AG04450 (cell line): Measurements from ENCODE around the gene PRKCH. TPM values are rescaled to one million over a fixed set of nuclear protein-coding genes. Genes with fewer than 3 reads are reported as not detected.
"Not testable (repeated sequence)": the region's sequence is repeated elsewhere in the genome, so short reads cannot be mapped to it uniquely, and the experiment has no call there.

ENCODE experiments used
- CTCF ChIA-PET: fragments of 300-600, 350-600 bp; formaldehyde crosslinking; extraction: SDS; loops from one replicate; lab custom pipeline; 2022; ENCODE audit warnings: antibody characterized with exemption, inconsistent platforms; lab: Charles Lee
- POLR2A ChIA-PET: fragments of 350-600 bp; formaldehyde crosslinking; extraction: SDS; loops from one replicate; lab custom pipeline; 2021; ENCODE audit warnings: antibody characterized with exemption, inconsistent platforms; lab: Yijun Ruan, JAX
- DNase-seq: peaks from one replicate; pipeline ENCODE4 v3.0.0-alpha.2; 2011; ENCODE audit warnings: low read depth, low spot score
- H3K27ac ChIP-seq: one replicate; pipeline ENCODE4 v1.5.1; 2012; ENCODE audit warnings: low read depth, low read length, control low read depth
- H3K27me3 ChIP-seq: one replicate; pipeline ENCODE4 v1.6.0; 2012; ENCODE audit warnings: low read length; ENCODE audit not compliant: control insufficient read depth, insufficient read depth
- H3K4me3 ChIP-seq: 2 replicates; pipeline ENCODE4 v1.5.1; 2011; ENCODE audit warnings: mild to moderate bottlenecking, low read depth, low read length, control low read depth
- H3K9me3 ChIP-seq: 2 replicates; pipeline ENCODE4 v1.5.1; 2012; ENCODE audit warnings: low read length; ENCODE audit not compliant: control insufficient read depth, insufficient read depth
- CTCF ChIP-seq: IDR thresholded peaks from 2 replicates; pipeline ENCODE4 v1.5.1; 2011; ENCODE audit warnings: low read depth, low read length, control low read depth, inconsistent platforms
- polyA plus RNA-seq: library from polyadenylated mRNA; depleted of rRNA; stranded (reverse); fragments of >200 nt; gene quantifications from 2 replicates; pipeline ENCODE4 v1.2.3, GENCODE V29; 2011

PRKCH gene
- polyA plus RNA-seq, 1 experiment = 1.6 TPM

GRCh38 chr14:61527325-61528100 lies 206.1 kb downstream of the PRKCH start:
- no peak for DNase-seq
- H3K27ac ChIP-seq = peak overlapping the region; percentile 73
- H3K27me3 ChIP-seq = no peaks in the 10 kb centered on the region
- POLR2A ChIA-PET = interaction anchor here (1.5 kb wide), 1 partner anchor 35 kb away, joined by 4 read pairs; no protein-coding TSS in a partner anchor
- TF ChIP-seq CTCF = no peak
- no peak overlapping the region for H3K4me3 ChIP-seq
- CTCF ChIA-PET = interaction anchor here (0.6 to 1.6 kb wide), 2 partner anchors 11 to 73 kb away, joined by 3 read pairs; no protein-coding TSS in a partner anchor
- H3K9me3 ChIP-seq = no peaks in the 10 kb centered on the region

GRCh38 chr14:61528591-61529021 lies 207.2 kb downstream of the PRKCH start:
- Histone ChIP-seq H3K4me3 (no peak overlapping the region), H3K27me3 (no peaks in the 10 kb centered on the region), H3K27ac (peak overlapping the region; percentile 73), H3K9me3 (no peaks in the 10 kb centered on the region)
- ChIA-PET CTCF (interaction anchor here (1.1 to 1.6 kb wide), 2 partner anchors 10 to 53 kb away, joined by 3 read pairs; no protein-coding TSS in a partner anchor), POLR2A (interaction anchor here (0.6 kb wide), 1 partner anchor 25 kb away, joined by 3 read pairs; no protein-coding TSS in a partner anchor)
- DNase-seq = peak; percentile 74
- no peak for TF ChIP-seq CTCF

- POLR2A ChIA-PET, H3K27ac ChIP-seq, H3K4me3 ChIP-seq, DNase-seq, H3K27me3 ChIP-seq, H3K9me3 ChIP-seq: not testable (repeated sequence)
- CTCF ChIA-PET = interaction anchor here (1.1 kb wide), 1 partner anchor 54 kb away, joined by 3 read pairs; no protein-coding TSS in a partner anchor
Measured at GRCh38 chr14:61529360-61529759, 208.0 kb downstream of the PRKCH start.

- ChIA-PET CTCF (no interaction called here), POLR2A (no interaction called here)
- no peak overlapping the region for H3K27ac ChIP-seq
- TF ChIP-seq CTCF = no peak
- no peaks in the 10 kb centered on the region for H3K27me3 ChIP-seq
- no peak overlapping the region for H3K4me3 ChIP-seq
- no peak for DNase-seq
- H3K9me3 ChIP-seq = no peaks in the 10 kb centered on the region
Measured at GRCh38 chr14:61530296-61530695, 208.9 kb downstream of the PRKCH start.

- Histone ChIP-seq H3K4me3 (no peak overlapping the region), H3K9me3 (no peaks in the 10 kb centered on the region), H3K27ac (no peak overlapping the region), H3K27me3 (no peaks in the 10 kb centered on the region)
- ChIA-PET POLR2A (no interaction called here), CTCF (interaction anchor here (1.6 kb wide), 1 partner anchor 29 kb away, joined by 4 read pairs; no protein-coding TSS in a partner anchor)
- no peak for DNase-seq
- no peak for TF ChIP-seq CTCF
Measured at GRCh38 chr14:61530896-61531295, 209.5 kb downstream of the PRKCH start.
